ENCODE results near the gene TNIP2. TPM values are rescaled to one million over a fixed set of nuclear protein-coding genes. Genes with fewer than 3 reads are reported as not detected.

Gene TNIP2
- total RNA-seq, 1 donor, result 31.5 TPM

GRCh38 chr4:2750719-2751605 is 5.2 kb downstream of the TNIP2 start:
- no peak for DNase-seq (ENCODE audit: low read depth)
- no peak for TF ChIP-seq CTCF (IDR thresholded peaks at IDR 0.05; ENCODE audit: insufficient read depth, low read length)
- no peak overlapping the region for H3K4me3 ChIP-seq (ENCODE audit: low read depth, low read length)

DNA sequence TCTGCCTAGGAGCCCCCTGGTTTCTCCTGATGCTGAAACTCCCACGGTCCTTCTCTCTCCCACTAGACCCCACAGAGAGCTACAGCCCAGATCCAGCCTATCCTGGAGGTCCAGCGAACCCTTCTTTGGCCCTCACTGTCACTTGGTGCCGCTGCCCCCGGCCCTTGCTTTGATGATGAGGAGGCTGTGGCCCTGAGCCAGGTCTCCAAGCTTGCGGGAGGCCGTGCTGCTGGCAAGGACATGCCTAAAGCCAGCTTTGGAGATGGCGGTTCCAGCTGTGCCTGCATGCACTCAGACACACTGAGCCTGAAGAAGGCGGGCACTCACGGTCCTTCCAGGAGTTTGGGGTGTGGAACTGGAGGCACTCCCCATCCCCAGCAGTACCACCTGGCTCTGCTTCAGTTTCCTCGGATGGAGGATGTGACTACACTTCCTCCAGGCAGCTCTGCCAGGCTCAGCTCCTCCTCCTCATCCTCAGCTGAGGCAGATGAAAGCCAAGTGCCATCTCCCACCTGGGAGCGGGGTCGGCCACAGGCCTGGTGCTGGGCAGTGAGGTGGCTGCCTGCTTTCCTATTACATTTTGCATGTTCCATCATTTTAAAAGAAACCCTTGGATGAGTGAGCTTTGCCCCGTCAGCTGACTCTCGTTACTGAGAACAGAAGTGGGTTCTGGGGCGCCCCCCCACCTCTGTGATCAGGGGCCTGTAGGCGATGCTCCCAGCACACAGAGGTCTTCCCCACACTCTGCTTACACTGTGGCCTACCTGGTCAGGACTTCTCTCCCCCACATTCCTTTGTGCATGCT is 9.0 kb downstream of the TNIP2 start:
- DNase-seq (ENCODE audit: low read depth), result no peak
- no peak overlapping the region for H3K4me3 ChIP-seq (ENCODE audit: low read depth, low read length)
- TF ChIP-seq CTCF (IDR thresholded peaks at IDR 0.05; ENCODE audit: insufficient read depth, low read length), result no peak

DNA sequence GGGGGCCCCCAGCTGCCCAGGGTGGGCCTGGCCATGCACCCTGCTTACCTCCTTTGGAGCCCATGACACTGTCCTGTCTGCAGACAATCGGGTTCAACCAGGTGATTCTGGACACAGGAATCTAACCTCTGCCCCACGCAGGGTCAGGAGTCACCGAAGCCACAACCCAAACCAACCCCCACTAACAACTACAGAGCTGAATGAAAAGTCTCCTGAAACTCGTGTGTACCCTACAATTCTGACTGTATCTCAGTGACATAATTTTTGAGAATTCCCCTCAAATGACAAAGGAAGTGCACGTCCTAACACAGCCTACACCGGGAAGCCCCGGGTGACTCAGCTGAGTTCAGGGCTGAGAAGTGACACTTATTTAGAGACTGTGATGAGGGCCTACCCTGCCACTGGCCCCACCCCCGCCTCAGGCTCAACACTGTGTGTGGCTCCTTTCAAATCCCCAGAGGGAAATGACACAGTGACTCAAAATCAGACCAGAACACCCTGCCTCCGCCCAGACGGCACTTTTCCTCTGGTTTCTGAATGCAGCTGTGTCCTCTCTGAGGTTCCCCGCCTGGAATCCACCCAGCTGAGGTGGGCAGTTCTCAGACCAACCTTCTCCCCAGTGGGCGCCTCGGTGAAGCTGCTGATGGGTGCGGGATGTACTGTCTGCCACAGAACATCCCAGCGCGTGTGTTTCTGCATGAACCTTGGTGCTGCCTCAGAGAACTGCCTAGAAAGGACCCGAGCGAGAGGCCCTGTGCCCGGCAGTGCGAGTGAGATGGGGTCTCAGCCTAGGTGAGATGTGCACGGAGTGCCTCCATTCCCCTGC is 9.9 kb downstream of the TNIP2 start:
- no peak for DNase-seq (ENCODE audit: low read depth)
- no peak for TF ChIP-seq CTCF (IDR thresholded peaks at IDR 0.05; ENCODE audit: insufficient read depth, low read length)
- no peak overlapping the region for H3K4me3 ChIP-seq (ENCODE audit: low read depth, low read length)

GRCh38 chr4:2745516-2745915 is 10.6 kb downstream of the TNIP2 start:
- no peak for DNase-seq (ENCODE audit: low read depth)
- no peak for TF ChIP-seq CTCF (IDR thresholded peaks at IDR 0.05; ENCODE audit: insufficient read depth, low read length)
- no peak overlapping the region for H3K4me3 ChIP-seq (ENCODE audit: low read depth, low read length)

GRCh38 chr4:2744576-2745270 is 11.4 kb downstream of the TNIP2 start:
- TF ChIP-seq CTCF (IDR thresholded peaks at IDR 0.05; ENCODE audit: insufficient read depth, low read length), result no peak
- H3K4me3 ChIP-seq (ENCODE audit: low read depth, low read length), result no peak overlapping the region
- no peak for DNase-seq (ENCODE audit: low read depth)

Data from fibroblast of the aortic adventitia (primary cell).